Subcutaneous abdominal adipose tissue (tissue), 5 donors: ENCODE measurements around the gene PAK6.

ENCODE experiments used
- H3K27ac ChIP-seq: one replicate; pipeline ENCODE4 v1.7.0; 2013; ENCODE audit warnings: low read depth, mild to moderate bottlenecking, inconsistent platforms, low read length, moderate library complexity
- H3K27me3 ChIP-seq, 5 donors: one replicate each; pipeline ENCODE4 v1.7.0; 2013; ENCODE audit warnings: low read length in 5 of 5, inconsistent platforms in 1 of 5; ENCODE audit not compliant: control insufficient read depth in 5 of 5, insufficient read depth in 4 of 5
- H3K36me3 ChIP-seq, 5 donors: one replicate each; pipeline ENCODE4 v1.7.0; 2013; ENCODE audit warnings: low read length in 5 of 5; ENCODE audit not compliant: control insufficient read depth in 5 of 5, insufficient read depth in 5 of 5
- H3K4me1 ChIP-seq, 5 donors: one replicate each; pipeline ENCODE4 v1.7.0; 2013; ENCODE audit warnings: low read length in 5 of 5, mild to moderate bottlenecking in 3 of 5, moderate library complexity in 1 of 5; ENCODE audit not compliant: control insufficient read depth in 5 of 5, insufficient read depth in 5 of 5
- H3K4me3 ChIP-seq, 5 donors: one replicate each; pipeline ENCODE4 v1.7.0; 2013; ENCODE audit warnings: low read length in 5 of 5, low read depth in 1 of 5
- H3K9ac ChIP-seq, 5 donors: one replicate each; pipeline ENCODE4 v1.7.0; 2013; ENCODE audit warnings: low read length in 5 of 5, mild to moderate bottlenecking in 4 of 5, moderate library complexity in 3 of 5
- H3K9me3 ChIP-seq, 5 donors: one replicate each; pipeline ENCODE4 v1.7.0; 2013; ENCODE audit warnings: low read length in 5 of 5; ENCODE audit not compliant: control insufficient read depth in 5 of 5
- donor health status: healthy.
- donor health status: healthy.
- donor health status: healthy.
- donor health status: healthy.
- donor health status: healthy.

PAK6 gene

DNA sequence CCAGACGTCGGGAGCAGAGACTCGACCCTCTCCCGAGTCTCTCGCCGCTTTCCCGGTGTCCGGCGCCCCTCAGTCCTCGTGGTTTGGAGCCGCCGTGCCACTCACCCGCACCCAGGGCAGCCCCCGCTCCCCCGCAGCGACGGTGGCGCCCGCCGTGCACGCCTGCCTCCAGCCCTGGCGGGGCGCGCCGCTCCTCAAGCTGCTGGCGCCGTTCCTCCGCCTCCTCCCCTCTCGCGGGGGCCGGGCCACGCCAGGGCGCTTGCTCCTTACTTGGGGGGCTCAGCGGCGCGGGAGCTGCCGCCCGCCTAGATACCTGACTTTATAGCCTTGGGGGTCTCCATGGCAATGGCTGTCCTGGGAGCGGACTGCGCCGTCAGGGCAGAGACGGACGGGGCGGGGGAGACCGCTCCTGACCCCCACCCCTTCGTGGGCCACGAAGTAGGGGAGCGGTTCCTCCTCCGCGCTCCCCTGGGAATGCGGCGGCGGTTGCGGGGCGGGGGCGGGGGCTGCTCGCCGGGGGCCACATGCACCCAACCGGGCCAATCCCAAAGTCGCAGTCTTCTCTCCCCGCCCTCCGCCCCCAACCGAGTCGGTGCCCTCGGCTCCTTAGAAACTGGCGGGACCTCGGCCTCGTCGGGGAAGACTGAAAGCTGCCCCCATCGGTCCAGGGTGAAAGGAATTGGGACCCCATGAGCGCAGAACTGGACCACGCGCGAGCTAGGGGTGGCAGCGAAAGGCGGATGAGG, 44.2 kb downstream of the PAK6 start, which contains the start of gene ANKRD63:
Gene ANKRD63 (minus strand): TSS at position 196 of the 746 bp plus-strand sequence. CDS start 478 bp downstream, outside the sequence.
- Histone ChIP-seq H3K4me3 (peak within 1 kb of the TSS in 4 of 5 donors; percentile 60 to 72 (median 66)), H3K9me3 (no peaks in the 10 kb centered on the region), H3K27ac (no peak within 1 kb of the TSS), H3K36me3 (no peaks in the 10 kb centered on the region), H3K9ac (no peak within 1 kb of the TSS), H3K4me1 (peaks cover 3 to 63% (median 29%) of the 10 kb centered on the region in 5 donors), H3K27me3 (peaks cover 37 to 64% (median 51%) of the 10 kb centered on the region in 5 donors)

- no peak overlapping the region for H3K4me3 ChIP-seq
Observed at GRCh38 chr15:40283615-40284300, 44.9 kb downstream of the PAK6 start.

GRCh38 chr15:40285151-40285550, 46.3 kb downstream of the PAK6 start:
- Histone ChIP-seq H3K36me3 (peaks cover 0 to 14% (median 0%) of the 10 kb centered on the region in 5 donors), H3K4me1 (peaks cover 2 to 48% (median 18%) of the 10 kb centered on the region in 5 donors), H3K9ac (no peak overlapping the region), H3K9me3 (no peaks in the 10 kb centered on the region), H3K27ac (no peak overlapping the region), H3K27me3 (peaks cover 33 to 46% (median 37%) of the 10 kb centered on the region in 5 donors), H3K4me3 (no peak overlapping the region)

More at GRCh38 chr15:40283615-40284300, 44.9 kb downstream of the PAK6 start:
- no peak overlapping the region for H3K27ac ChIP-seq
- H3K4me1 ChIP-seq = peaks cover 3 to 59% (median 25%) of the 10 kb centered on the region in 5 donors
- peaks cover 37 to 58% (median 45%) of the 10 kb centered on the region in 5 donors for H3K27me3 ChIP-seq
- H3K36me3 ChIP-seq = peaks cover 0 to 3% (median 0%) of the 10 kb centered on the region in 5 donors
- no peak overlapping the region for H3K9ac ChIP-seq
- no peaks in the 10 kb centered on the region for H3K9me3 ChIP-seq

GRCh38 chr15:40285554-40286011, 46.7 kb downstream of the PAK6 start:
- Histone ChIP-seq H3K27ac (no peak overlapping the region), H3K27me3 (peaks cover 29 to 45% (median 33%) of the 10 kb centered on the region in 5 donors)

GRCh38 chr15:40286061-40286532, 47.2 kb downstream of the PAK6 start:
- Histone ChIP-seq H3K27ac (no peak overlapping the region), H3K27me3 (peaks cover 24 to 40% (median 28%) of the 10 kb centered on the region in 5 donors), H3K4me1 (peaks cover 2 to 47% (median 23%) of the 10 kb centered on the region in 5 donors), H3K36me3 (peaks cover 0 to 20% (median 0%) of the 10 kb centered on the region in 5 donors), H3K4me3 (no peak overlapping the region), H3K9me3 (no peaks in the 10 kb centered on the region), H3K9ac (no peak overlapping the region)

More at GRCh38 chr15:40285554-40286011, 46.7 kb downstream of the PAK6 start:
- H3K9me3 ChIP-seq = no peaks in the 10 kb centered on the region
- H3K36me3 ChIP-seq = peaks cover 0 to 18% (median 0%) of the 10 kb centered on the region in 5 donors
- no peak overlapping the region for H3K9ac ChIP-seq
- no peak overlapping the region for H3K4me3 ChIP-seq
- H3K4me1 ChIP-seq = peaks cover 2 to 44% (median 20%) of the 10 kb centered on the region in 5 donors

DNA sequence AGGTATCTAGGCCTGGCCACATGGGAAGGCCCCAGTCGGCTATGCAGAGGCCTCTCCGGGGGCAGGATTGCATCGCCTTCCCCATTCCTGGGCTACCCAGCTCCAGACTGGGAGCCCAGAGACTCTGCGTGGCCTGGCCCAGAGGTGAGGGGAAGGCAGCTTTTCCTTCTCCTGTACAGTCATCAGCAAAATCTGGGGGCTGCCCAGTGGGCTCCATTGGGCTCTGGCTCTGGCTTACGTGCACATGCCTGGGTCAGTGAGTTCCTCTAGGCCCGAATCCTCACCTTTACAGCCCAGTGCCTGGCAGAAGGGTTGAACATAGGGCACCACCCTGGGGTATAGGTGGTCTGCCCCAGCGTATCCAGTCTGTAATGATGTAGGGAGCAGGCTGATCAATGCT, 47.9 kb downstream of the PAK6 start:
- peaks cover 0 to 24% (median 0%) of the 10 kb centered on the region in 5 donors for H3K36me3 ChIP-seq
- peaks cover 2 to 45% (median 23%) of the 10 kb centered on the region in 5 donors for H3K4me1 ChIP-seq
- H3K27ac ChIP-seq = no peak overlapping the region
- no peak overlapping the region for H3K4me3 ChIP-seq
- H3K9me3 ChIP-seq = no peaks in the 10 kb centered on the region
- H3K9ac ChIP-seq = no peak overlapping the region
- peaks cover 18 to 35% (median 24%) of the 10 kb centered on the region in 5 donors for H3K27me3 ChIP-seq

DNA sequence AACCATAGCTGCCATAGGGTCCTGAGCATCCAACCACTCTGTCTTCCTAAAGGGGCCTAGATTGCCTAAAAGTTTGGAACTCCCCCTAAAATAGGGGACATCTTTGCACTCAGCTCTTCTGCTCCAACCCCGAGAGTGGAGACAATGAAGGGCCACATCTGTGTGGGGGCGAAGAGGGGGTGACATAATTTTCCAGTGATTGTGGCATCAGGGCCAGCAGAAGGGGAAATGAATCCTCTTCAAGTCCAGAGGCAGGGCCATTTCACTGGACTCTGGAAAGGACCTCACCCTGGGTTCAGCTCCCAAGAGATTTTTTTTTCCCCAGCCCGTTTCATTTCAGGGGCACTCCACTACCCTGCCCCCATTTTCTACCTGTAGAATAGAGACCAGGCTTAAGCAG, 48.6 kb downstream of the PAK6 start:
- no peaks in the 10 kb centered on the region for H3K9me3 ChIP-seq
- H3K27ac ChIP-seq = no peak overlapping the region
- peaks cover 2 to 38% (median 18%) of the 10 kb centered on the region in 5 donors for H3K4me1 ChIP-seq
- no peak overlapping the region for H3K9ac ChIP-seq
- peaks cover 0 to 31% (median 2%) of the 10 kb centered on the region in 5 donors for H3K36me3 ChIP-seq
- peaks cover 11 to 32% (median 24%) of the 10 kb centered on the region in 5 donors for H3K27me3 ChIP-seq
- no peak overlapping the region for H3K4me3 ChIP-seq

- peaks cover 0 to 32% (median 2%) of the 10 kb centered on the region in 5 donors for H3K36me3 ChIP-seq
- peaks cover 2 to 34% (median 13%) of the 10 kb centered on the region in 5 donors for H3K4me1 ChIP-seq
Observed at GRCh38 chr15:40287968-40288367, 49.1 kb downstream of the PAK6 start.

GRCh38 chr15:40289140-40289775, 50.4 kb downstream of the PAK6 start:
- Histone ChIP-seq H3K36me3 (peaks cover 0 to 35% (median 2%) of the 10 kb centered on the region in 5 donors), H3K4me1 (peaks cover 0 to 34% (median 8%) of the 10 kb centered on the region in 5 donors), H3K27ac (no peak overlapping the region), H3K27me3 (peaks cover 4 to 17% (median 11%) of the 10 kb centered on the region in 5 donors), H3K9ac (no peak overlapping the region), H3K4me3 (no peak overlapping the region), H3K9me3 (no peaks in the 10 kb centered on the region)

More at GRCh38 chr15:40287968-40288367, 49.1 kb downstream of the PAK6 start:
- Histone ChIP-seq H3K27ac (no peak overlapping the region), H3K9ac (no peak overlapping the region), H3K9me3 (no peaks in the 10 kb centered on the region), H3K4me3 (no peak overlapping the region), H3K27me3 (peaks cover 9 to 29% (median 19%) of the 10 kb centered on the region in 5 donors)
